NCI-H345 (cell line): ENCODE measurements around the gene AGRN.
"Not testable (repeated sequence)": the region's sequence is repeated elsewhere in the genome, so short reads cannot be mapped to it uniquely, and the experiment has no call there.

Experiments
- DNase-seq: peaks from one replicate; lab custom pipeline; 2025; lab: John Stamatoyannopoulos, UW

Gene AGRN

GRCh38 chr1:1020000-1020404, at the start of gene AGRN:
AGRN (plus strand) TSS chr1:1020120; CDS start chr1:1020173, 53 bp downstream.
- peak; percentile 44 for DNase-seq

- no peak for DNase-seq
Measured at GRCh38 chr1:970242-970972, 49.5 kb upstream of the AGRN start.

- no peak for DNase-seq
Measured at GRCh38 chr1:970973-971730, 48.8 kb upstream of the AGRN start.

GRCh38 chr1:971751-972506, 48.0 kb upstream of the AGRN start:
- no peak for DNase-seq

- DNase-seq, result no peak
Measured at GRCh38 chr1:972726-973458, 47.0 kb upstream of the AGRN start.

GRCh38 chr1:973459-974292, 46.2 kb upstream of the AGRN start:
- no peak for DNase-seq

- no peak for DNase-seq
Measured at GRCh38 chr1:974293-974640, 45.7 kb upstream of the AGRN start.

- no peak for DNase-seq
Measured at GRCh38 chr1:974687-975328, 45.1 kb upstream of the AGRN start.

GRCh38 chr1:975365-975764, 44.6 kb upstream of the AGRN start:
- no peak for DNase-seq

- DNase-seq, result peak; percentile 77
Measured at GRCh38 chr1:975896-976683, 43.8 kb upstream of the AGRN start.

GRCh38 chr1:976791-977190, 43.1 kb upstream of the AGRN start:
- DNase-seq, result not testable (repeated sequence)

- no peak for DNase-seq
Measured at GRCh38 chr1:978069-978834, 41.7 kb upstream of the AGRN start.

- DNase-seq, result no peak
Measured at GRCh38 chr1:978835-979743, 40.8 kb upstream of the AGRN start.

- DNase-seq, result no peak
Measured at GRCh38 chr1:979744-980072, 40.2 kb upstream of the AGRN start.

GRCh38 chr1:980137-980571, 39.8 kb upstream of the AGRN start:
- no peak for DNase-seq

- DNase-seq, result no peak
Measured at GRCh38 chr1:980602-981395, 39.1 kb upstream of the AGRN start.

GRCh38 chr1:981491-981954, 38.4 kb upstream of the AGRN start:
- DNase-seq, result no peak
